CD4-positive, alpha-beta T cell treated with Interferon gamma for 1 hour (primary cell): ENCODE data around the gene IFI27L1.
A peak's percentile ranks its signal among the peaks of the same experiment; 100 is the strongest.

Experiments used
- DNase-seq: peaks from one replicate; pipeline ENCODE4 v3.0.0-alpha.2; 2020

Gene IFI27L1

GRCh38 chr14:94080621-94081385 is at the start of gene IFI27L1, which contains the start of gene DDX24:
TSS of gene IFI27L1 (plus strand) at chr14:94081310. CDS start at chr14:94096938, 15,628 bp downstream.
TSS of gene DDX24 (minus strand) at chr14:94081202. CDS start at chr14:94079742, 1,460 bp downstream.
- peak; percentile 96 for DNase-seq

GRCh38 chr14:94031883-94032279 is 49.2 kb upstream of the IFI27L1 start:
- no peak for DNase-seq

GRCh38 chr14:94034886-94035285 is 46.2 kb upstream of the IFI27L1 start:
- DNase-seq, result no peak

GRCh38 chr14:94036313-94037167 is 44.6 kb upstream of the IFI27L1 start:
- peak; percentile 64 for DNase-seq

- DNase-seq, result no peak
These were observed 43.2 kb upstream of the IFI27L1 start for GRCh38 chr14:94037954-94038353.

- no peak for DNase-seq
These were observed 42.6 kb upstream of the IFI27L1 start for GRCh38 chr14:94038510-94038909.

- DNase-seq, result no peak
These were observed 42.0 kb upstream of the IFI27L1 start for GRCh38 chr14:94038921-94039629.

GRCh38 chr14:94040247-94040646 is 40.9 kb upstream of the IFI27L1 start:
- no peak for DNase-seq

GRCh38 chr14:94040796-94041195 is 40.3 kb upstream of the IFI27L1 start:
- no peak for DNase-seq

- DNase-seq, result no peak
These were observed 39.4 kb upstream of the IFI27L1 start for GRCh38 chr14:94041551-94042346.

- DNase-seq, result no peak
These were observed 38.5 kb upstream of the IFI27L1 start for GRCh38 chr14:94042433-94043091.

- no peak for DNase-seq
These were observed 37.9 kb upstream of the IFI27L1 start for GRCh38 chr14:94043111-94043755.

GRCh38 chr14:94043756-94044475 is 37.2 kb upstream of the IFI27L1 start:
- DNase-seq, result no peak

- DNase-seq, result no peak
These were observed 36.5 kb upstream of the IFI27L1 start for GRCh38 chr14:94044476-94045091.

- DNase-seq, result no peak
These were observed 36.0 kb upstream of the IFI27L1 start for GRCh38 chr14:94045101-94045500.

GRCh38 chr14:94045563-94046345 is 35.4 kb upstream of the IFI27L1 start:
- no peak for DNase-seq

- no peak for DNase-seq
These were observed 34.3 kb upstream of the IFI27L1 start for GRCh38 chr14:94046696-94047250.

- no peak for DNase-seq
These were observed 33.5 kb upstream of the IFI27L1 start for GRCh38 chr14:94047581-94047980.
